ENCODE measurements around the gene ELOB.

DNA sequence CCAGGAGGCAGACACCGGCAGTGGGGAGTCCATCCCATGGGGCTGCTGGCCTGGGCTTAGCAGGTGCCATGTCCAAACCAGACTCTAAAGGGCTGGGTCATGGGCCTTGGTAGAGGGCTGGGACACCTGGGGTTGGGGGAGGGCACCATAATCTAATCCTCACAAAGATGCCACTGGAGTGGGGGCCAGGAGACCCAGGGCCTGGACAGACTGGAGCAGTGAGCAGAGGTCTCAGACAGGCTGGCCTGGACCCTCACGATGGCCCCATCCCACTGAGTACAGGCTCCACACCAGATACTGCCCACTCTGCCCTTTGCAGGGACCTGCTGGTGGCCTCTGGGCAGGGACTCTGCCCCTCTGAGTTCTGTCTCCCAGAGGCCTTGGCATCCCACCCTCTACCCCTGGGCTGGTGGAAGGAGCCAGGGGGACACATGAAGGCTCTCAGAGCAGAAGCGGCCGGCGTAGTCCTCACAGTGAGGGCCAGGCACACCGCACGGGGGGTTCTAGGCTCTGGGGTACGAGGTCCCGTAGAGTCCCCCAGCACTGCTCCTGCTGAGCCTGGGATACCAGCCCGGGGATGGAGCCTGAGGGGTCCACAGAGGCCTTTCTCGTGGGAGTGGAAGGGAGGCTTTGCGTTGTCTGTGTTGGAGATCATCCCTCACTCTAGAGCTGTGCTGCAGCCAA is 34.6 kb downstream of the ELOB start:
- TF ChIP-seq ZNF274 (IDR thresholded peaks at IDR 0.05; ENCODE audit: low read length) (no peak), ZNF274 (tag by site-specific recombination; IDR thresholded peaks at IDR 0.05; ENCODE audit: borderline replicate concordance) (no peak), REPIN1 (tag by site-specific recombination; IDR thresholded peaks at IDR 0.05; ENCODE audit: low read depth) (no peak), YY1 (tag by site-specific recombination; IDR thresholded peaks at IDR 0.05) (no peak), ATF2 (tag by site-specific recombination; IDR thresholded peaks at IDR 0.05; ENCODE audit: low read depth) (no peak), HOXC10 (CRISPR knock-in tag; IDR thresholded peaks at IDR 0.05) (no peak), SALL2 (tag by site-specific recombination; IDR thresholded peaks at IDR 0.05; ENCODE audit: borderline replicate concordance) (no peak), ZNF433 (tag by site-specific recombination; IDR thresholded peaks at IDR 0.05; ENCODE audit: low read depth) (no peak)
- TF ChIP-seq, protein P1, sequence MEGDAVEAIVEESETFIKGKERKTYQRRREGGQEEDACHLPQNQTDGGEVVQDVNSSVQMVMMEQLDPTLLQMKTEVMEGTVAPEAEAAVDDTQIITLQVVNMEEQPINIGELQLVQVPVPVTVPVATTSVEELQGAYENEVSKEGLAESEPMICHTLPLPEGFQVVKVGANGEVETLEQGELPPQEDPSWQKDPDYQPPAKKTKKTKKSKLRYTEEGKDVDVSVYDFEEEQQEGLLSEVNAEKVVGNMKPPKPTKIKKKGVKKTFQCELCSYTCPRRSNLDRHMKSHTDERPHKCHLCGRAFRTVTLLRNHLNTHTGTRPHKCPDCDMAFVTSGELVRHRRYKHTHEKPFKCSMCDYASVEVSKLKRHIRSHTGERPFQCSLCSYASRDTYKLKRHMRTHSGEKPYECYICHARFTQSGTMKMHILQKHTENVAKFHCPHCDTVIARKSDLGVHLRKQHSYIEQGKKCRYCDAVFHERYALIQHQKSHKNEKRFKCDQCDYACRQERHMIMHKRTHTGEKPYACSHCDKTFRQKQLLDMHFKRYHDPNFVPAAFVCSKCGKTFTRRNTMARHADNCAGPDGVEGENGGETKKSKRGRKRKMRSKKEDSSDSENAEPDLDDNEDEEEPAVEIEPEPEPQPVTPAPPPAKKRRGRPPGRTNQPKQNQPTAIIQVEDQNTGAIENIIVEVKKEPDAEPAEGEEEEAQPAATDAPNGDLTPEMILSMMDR (tag by site-specific recombination; IDR thresholded peaks at IDR 0.05) = no peak
- TF ChIP-seq, protein P2, sequence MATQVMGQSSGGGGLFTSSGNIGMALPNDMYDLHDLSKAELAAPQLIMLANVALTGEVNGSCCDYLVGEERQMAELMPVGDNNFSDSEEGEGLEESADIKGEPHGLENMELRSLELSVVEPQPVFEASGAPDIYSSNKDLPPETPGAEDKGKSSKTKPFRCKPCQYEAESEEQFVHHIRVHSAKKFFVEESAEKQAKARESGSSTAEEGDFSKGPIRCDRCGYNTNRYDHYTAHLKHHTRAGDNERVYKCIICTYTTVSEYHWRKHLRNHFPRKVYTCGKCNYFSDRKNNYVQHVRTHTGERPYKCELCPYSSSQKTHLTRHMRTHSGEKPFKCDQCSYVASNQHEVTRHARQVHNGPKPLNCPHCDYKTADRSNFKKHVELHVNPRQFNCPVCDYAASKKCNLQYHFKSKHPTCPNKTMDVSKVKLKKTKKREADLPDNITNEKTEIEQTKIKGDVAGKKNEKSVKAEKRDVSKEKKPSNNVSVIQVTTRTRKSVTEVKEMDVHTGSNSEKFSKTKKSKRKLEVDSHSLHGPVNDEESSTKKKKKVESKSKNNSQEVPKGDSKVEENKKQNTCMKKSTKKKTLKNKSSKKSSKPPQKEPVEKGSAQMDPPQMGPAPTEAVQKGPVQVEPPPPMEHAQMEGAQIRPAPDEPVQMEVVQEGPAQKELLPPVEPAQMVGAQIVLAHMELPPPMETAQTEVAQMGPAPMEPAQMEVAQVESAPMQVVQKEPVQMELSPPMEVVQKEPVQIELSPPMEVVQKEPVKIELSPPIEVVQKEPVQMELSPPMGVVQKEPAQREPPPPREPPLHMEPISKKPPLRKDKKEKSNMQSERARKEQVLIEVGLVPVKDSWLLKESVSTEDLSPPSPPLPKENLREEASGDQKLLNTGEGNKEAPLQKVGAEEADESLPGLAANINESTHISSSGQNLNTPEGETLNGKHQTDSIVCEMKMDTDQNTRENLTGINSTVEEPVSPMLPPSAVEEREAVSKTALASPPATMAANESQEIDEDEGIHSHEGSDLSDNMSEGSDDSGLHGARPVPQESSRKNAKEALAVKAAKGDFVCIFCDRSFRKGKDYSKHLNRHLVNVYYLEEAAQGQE (tag by site-specific recombination; IDR thresholded peaks at IDR 0.05) = no peak
